SK-N-SH (cell line): Measurements from ENCODE around the gene ATF6. TPM values are rescaled to one million over a fixed set of nuclear protein-coding genes. Genes with fewer than 3 reads are reported as not detected.

Source experiments
- CTCF ChIA-PET: fragments of 300-600, 350-600 bp; formaldehyde crosslinking; extraction: SDS; loops from one replicate; lab custom pipeline; 2021; lab: Yijun Ruan, JAX
- POLR2A ChIA-PET: fragments of 350-600 bp; sonication (Branson Sonifier 250); formaldehyde crosslinking; extraction: SDS; loops from one replicate; lab custom pipeline; 2020; ENCODE audit warnings: antibody characterized with exemption, inconsistent platforms; lab: Yijun Ruan, JAX
- DNase-seq: peaks from one replicate; pipeline ENCODE4 v3.0.0; 2012
- H2AFZ ChIP-seq: fragments of 200-600 bp; sonication (generic); 2 replicates; pipeline ENCODE4 v1.8.1; 2016; ENCODE audit warnings: antibody characterized with exemption, mild to moderate bottlenecking, low read depth
- H3F3A ChIP-seq: fragments of 200-600 bp; sonication (generic); replicated peaks from 2 replicates; pipeline ENCODE3; 2016; ENCODE audit warnings: antibody characterized with exemption, mild to moderate bottlenecking; ENCODE audit not compliant: insufficient read depth
- H3K27ac ChIP-seq, 2 experiments: fragments of 200-500 bp in 1 of 2; fragments of 200-600 bp in 1 of 2; sonication (Bioruptor generic) in 1 of 2; sonication (generic), shearing (Covaris generic) in 1 of 2; 2 replicates each; pipeline versions ENCODE4 v1.5.1 to v1.6.1; 2014 to 2016; ENCODE audit warnings: low read depth in 2 of 2, inconsistent platforms in 1 of 2, low read length in 1 of 2, mild to moderate bottlenecking in 1 of 2, mixed read lengths in 1 of 2
- H3K27me3 ChIP-seq: fragments of 200-600 bp; sonication (generic), shearing (Covaris generic); 2 replicates; pipeline ENCODE4 v1.6.1; 2016; ENCODE audit warnings: mixed run types; ENCODE audit not compliant: insufficient read depth
- H3K36me3 ChIP-seq, 2 experiments: fragments of 200-500 bp in 1 of 2; fragments of 200-600 bp in 1 of 2; sonication (Bioruptor generic) in 1 of 2; sonication (generic) in 1 of 2; replicated peaks in 1 of 2; 2 replicates each; pipeline versions ENCODE3 to v1.5.1; 2014 to 2016; ENCODE audit warnings: low read length in 1 of 2, mild to moderate bottlenecking in 1 of 2; ENCODE audit not compliant: insufficient read depth in 2 of 2, control insufficient read depth in 1 of 2
- H3K4me1 ChIP-seq, 2 experiments: fragments of 200-500 bp in 1 of 2; fragments of 200-600 bp in 1 of 2; sonication (Bioruptor generic) in 1 of 2; sonication (generic), shearing (Covaris generic) in 1 of 2; 2 replicates each; pipeline versions ENCODE4 v1.5.1 to v1.6.1; 2014 to 2016; ENCODE audit warnings: low read depth in 1 of 2, low read length in 1 of 2, mixed run types in 1 of 2; ENCODE audit not compliant: insufficient read depth in 2 of 2, control insufficient read depth in 1 of 2
- H3K4me2 ChIP-seq: fragments of 200-600 bp; sonication (generic), shearing (Covaris generic); 2 replicates; pipeline ENCODE4 v1.6.1; 2017; ENCODE audit warnings: mixed run types
- H3K4me3 ChIP-seq, 2 experiments: fragments of 200-500 bp in 1 of 2; fragments of 200-600 bp in 1 of 2; sonication (Bioruptor generic) in 1 of 2; sonication (generic), shearing (Covaris generic) in 1 of 2; 2 replicates each; pipeline versions ENCODE4 v1.5.1 to v1.8.1; 2014 to 2016; ENCODE audit warnings: low read depth in 2 of 2, inconsistent platforms in 1 of 2, low read length in 1 of 2, mild to moderate bottlenecking in 1 of 2, mixed read lengths in 1 of 2, moderate library complexity in 1 of 2
- H3K79me2 ChIP-seq: fragments of 200-600 bp; sonication (generic); 2 replicates; pipeline ENCODE4 v1.8.1; 2017; ENCODE audit warnings: mild to moderate bottlenecking; ENCODE audit not compliant: insufficient read depth
- H3K9ac ChIP-seq: fragments of 200-600 bp; sonication (generic); 2 replicates; pipeline ENCODE4 v1.6.1; 2017; ENCODE audit warnings: mixed run types
- H3K9me2 ChIP-seq: fragments of 200-600 bp; sonication (generic); 2 replicates; pipeline ENCODE4 v1.6.1; 2017; ENCODE audit warnings: mixed run types
- H3K9me3 ChIP-seq: fragments of 200-600 bp; sonication (generic); 2 replicates; pipeline ENCODE4 v1.6.1; 2017; ENCODE audit warnings: mixed run types, mild to moderate bottlenecking, moderate library complexity
- H4K20me1 ChIP-seq: fragments of 200-600 bp; sonication (generic); 2 replicates; pipeline ENCODE4 v1.6.1; 2017; ENCODE audit warnings: mild to moderate bottlenecking, mixed run types; ENCODE audit not compliant: insufficient read depth
- CHD2 ChIP-seq: fragments of 150-350 bp; IDR thresholded peaks from 2 replicates; pipeline ENCODE4 v1.6.1; 2018; ENCODE audit warnings: low read length; ENCODE audit not compliant: partially characterized antibody
- CTCF ChIP-seq: fragments of 200-600 bp; sonication (generic); IDR thresholded peaks from 2 replicates; pipeline ENCODE4 v1.6.1; 2017; ENCODE audit warnings: antibody characterized with exemption, mild to moderate bottlenecking, moderate library complexity
- ELF1 ChIP-seq: IDR thresholded peaks from 2 replicates; pipeline ENCODE4 v1.4.0; 2012
- FOXJ3 ChIP-seq: sonication (generic); formaldehyde crosslinking; IDR thresholded peaks from 2 replicates; pipeline ENCODE4 v1.5.1; 2020; ENCODE audit warnings: mild to moderate bottlenecking, missing genetic modification reagents
- FOXM1 ChIP-seq: IDR thresholded peaks from 2 replicates; pipeline ENCODE4 v1.4.0; 2012; ENCODE audit warnings: low read depth, mild to moderate bottlenecking
- GATA2 ChIP-seq: sonication (generic); formaldehyde crosslinking; IDR thresholded peaks from 2 replicates; pipeline ENCODE4 v1.5.0; 2020; ENCODE audit warnings: mild to moderate bottlenecking, missing genetic modification reagents
- IRF3 ChIP-seq: fragments of 150-350 bp; IDR thresholded peaks from 2 replicates; pipeline ENCODE4 v1.6.1; 2016; ENCODE audit warnings: mild to moderate bottlenecking, low read depth, low read length
- JUND ChIP-seq: IDR thresholded peaks from 2 replicates; pipeline ENCODE4 v1.4.0; 2012
- MEF2A ChIP-seq: IDR thresholded peaks from 2 replicates; pipeline ENCODE4 v1.4.0; 2012; ENCODE audit warnings: low read depth, borderline replicate concordance
- POLR2AphosphoS5 ChIP-seq: IDR thresholded peaks from 2 replicates; pipeline ENCODE4 v1.6.1; 2012; ENCODE audit warnings: low read depth, low read length
- REST ChIP-seq: IDR thresholded peaks from 2 replicates; pipeline ENCODE4 v1.6.1; 2012; ENCODE audit warnings: mild to moderate bottlenecking, low read depth, low read length, moderate library complexity
- RFX5 ChIP-seq: IDR thresholded peaks from 2 replicates; pipeline ENCODE4 v1.6.1; 2012; ENCODE audit warnings: mild to moderate bottlenecking, improper control_type of control experiment, low read length
- RXRA ChIP-seq: IDR thresholded peaks from 2 replicates; pipeline ENCODE4 v1.4.0; 2012; ENCODE audit warnings: low read depth, mild to moderate bottlenecking, borderline replicate concordance
- TCF12 ChIP-seq: IDR thresholded peaks from 2 replicates; pipeline ENCODE4 v1.4.0; 2012
- USF2 ChIP-seq: fragments of 150-350 bp; IDR thresholded peaks from 2 replicates; pipeline ENCODE4 v1.6.1; 2017; ENCODE audit warnings: antibody characterized with exemption, low read length, low read depth, borderline replicate concordance
- WGBS: methylation state at CpG from one replicate; pipeline ENCODE4 v1.1.6; 2017; ENCODE audit warnings: low lambda C conversion rate; 5-methylcytosine and 5-hydroxymethylcytosine counted together
- polyA plus RNA-seq, 3 experiments: library from polyadenylated mRNA; depleted of rRNA; stranded (reverse); fragments of >200 nt; gene quantifications; 2 replicates each; pipeline ENCODE4 v1.2.3, GENCODE V29; 2012

ATF6 gene
- polyA plus RNA-seq, 1 of the 3 experiments (the other 2 are of a cell fraction): 8.8 TPM

GRCh38 chr1:161868832-161869231, 102.7 kb downstream of the ATF6 start:
- TF ChIP-seq CHD2: no peak
- no peaks in the 10 kb centered on the region for H3K9me2 ChIP-seq
- H3K36me3 ChIP-seq: peaks cover 19 to 25% of the 10 kb centered on the region in 2 experiments
- H3K4me1 ChIP-seq: peaks cover 0 to 9% of the 10 kb centered on the region in 2 experiments; a peak in 2 of 4 replicates
- H2AFZ ChIP-seq: no peak overlapping the region
- no peaks in the 10 kb centered on the region for H3K79me2 ChIP-seq
- H3K4me2 ChIP-seq: no peak overlapping the region
- H3K27me3 ChIP-seq: no peaks in the 10 kb centered on the region
- no peak overlapping the region for H3K4me3 ChIP-seq
- no peaks in the 10 kb centered on the region for H3F3A ChIP-seq
- WGBS: 88% methylated on average over 2 of the region's 2 CpGs
- no peak overlapping the region for H3K9ac ChIP-seq
- CTCF ChIA-PET: interaction anchor here (1.7 kb wide), 1 partner anchor 76 kb away, joined by 6 read pairs; no protein-coding TSS in a partner anchor
- POLR2A ChIA-PET: no interaction called here
- no peaks in the 10 kb centered on the region for H4K20me1 ChIP-seq
- DNase-seq: no peak
- no peak overlapping the region for H3K27ac ChIP-seq
- H3K9me3 ChIP-seq: no peaks in the 10 kb centered on the region

GRCh38 chr1:161869291-161869690, 103.2 kb downstream of the ATF6 start:
- DNase-seq: no peak
- TF ChIP-seq FOXM1 (no peak), GATA2 (no peak), POLR2AphosphoS5 (no peak), REST (no peak), ELF1 (no peak), CTCF (no peak), MEF2A (no peak), TCF12 (no peak), RFX5 (no peak), IRF3 (no peak), FOXJ3 (CRISPR knock-in tag) (no peak), JUND (no peak), RXRA (no peak), USF2 (no peak)
- Histone ChIP-seq H3K4me2 (no peak overlapping the region), H3K9me3 (no peaks in the 10 kb centered on the region), H2AFZ (no peak overlapping the region), H4K20me1 (no peaks in the 10 kb centered on the region), H3F3A (no peaks in the 10 kb centered on the region), H3K4me1 (peaks cover 0 to 9% of the 10 kb centered on the region in 2 experiments; a peak in 2 of 4 replicates), H3K9ac (no peak overlapping the region), H3K27me3 (no peaks in the 10 kb centered on the region), H3K9me2 (no peaks in the 10 kb centered on the region), H3K36me3 (peaks cover 17 to 21% of the 10 kb centered on the region in 2 experiments), H3K4me3 (no peak overlapping the region), H3K27ac (no peak overlapping the region), H3K79me2 (no peaks in the 10 kb centered on the region)
- ChIA-PET CTCF (no interaction called here), POLR2A (no interaction called here)
